ENCODE results near the gene CIAO2B.
"Not testable (repeated sequence)": the region's sequence is repeated elsewhere in the genome, so short reads cannot be mapped to it uniquely, and the experiment has no call there.

GRCh38 chr16:66934839-66935313 is 674 bp upstream of the CIAO2B start:
- TF ChIP-seq, protein P1, sequence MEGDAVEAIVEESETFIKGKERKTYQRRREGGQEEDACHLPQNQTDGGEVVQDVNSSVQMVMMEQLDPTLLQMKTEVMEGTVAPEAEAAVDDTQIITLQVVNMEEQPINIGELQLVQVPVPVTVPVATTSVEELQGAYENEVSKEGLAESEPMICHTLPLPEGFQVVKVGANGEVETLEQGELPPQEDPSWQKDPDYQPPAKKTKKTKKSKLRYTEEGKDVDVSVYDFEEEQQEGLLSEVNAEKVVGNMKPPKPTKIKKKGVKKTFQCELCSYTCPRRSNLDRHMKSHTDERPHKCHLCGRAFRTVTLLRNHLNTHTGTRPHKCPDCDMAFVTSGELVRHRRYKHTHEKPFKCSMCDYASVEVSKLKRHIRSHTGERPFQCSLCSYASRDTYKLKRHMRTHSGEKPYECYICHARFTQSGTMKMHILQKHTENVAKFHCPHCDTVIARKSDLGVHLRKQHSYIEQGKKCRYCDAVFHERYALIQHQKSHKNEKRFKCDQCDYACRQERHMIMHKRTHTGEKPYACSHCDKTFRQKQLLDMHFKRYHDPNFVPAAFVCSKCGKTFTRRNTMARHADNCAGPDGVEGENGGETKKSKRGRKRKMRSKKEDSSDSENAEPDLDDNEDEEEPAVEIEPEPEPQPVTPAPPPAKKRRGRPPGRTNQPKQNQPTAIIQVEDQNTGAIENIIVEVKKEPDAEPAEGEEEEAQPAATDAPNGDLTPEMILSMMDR (IDR thresholded peaks at IDR 0.05): not testable (repeated sequence)
- TF ChIP-seq POLR2A, EP300 (IDR thresholded peaks at IDR 0.05): not testable (repeated sequence)

All from ovary (tissue), 3 donors.